GDM1 (cell line): ENCODE data around the gene REXO4.
A peak's percentile ranks its signal among the peaks of the same experiment; 100 is the strongest.
"Not testable (repeated sequence)": the region's sequence is repeated elsewhere in the genome, so short reads cannot be mapped to it uniquely, and the experiment has no call there.

Experiments
- DNase-seq: peaks from one replicate; lab custom pipeline; 2025; lab: John Stamatoyannopoulos, UW

REXO4 gene

DNA sequence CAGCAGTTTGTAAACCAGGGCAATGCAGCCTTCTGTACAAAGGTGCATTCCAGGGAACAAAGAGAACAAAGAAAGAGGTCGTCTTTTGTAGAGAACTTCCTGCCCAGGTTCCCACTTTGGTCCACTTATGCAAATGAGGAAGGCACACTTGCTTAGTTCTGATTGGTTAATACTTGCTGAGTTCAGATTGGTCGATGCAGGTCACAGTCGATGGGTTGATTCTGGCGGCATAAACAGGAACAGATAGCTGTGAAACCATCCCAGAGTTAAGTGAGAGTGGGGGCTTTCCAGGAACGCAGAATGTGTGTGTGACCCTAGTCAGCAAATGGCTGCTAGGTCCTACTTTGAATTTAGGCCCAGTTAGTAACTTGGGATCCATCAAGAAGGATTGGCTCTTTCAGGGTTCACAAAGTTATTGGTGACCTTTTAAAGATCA is 2.6 kb upstream of the REXO4 start:
- no peak for DNase-seq

DNA sequence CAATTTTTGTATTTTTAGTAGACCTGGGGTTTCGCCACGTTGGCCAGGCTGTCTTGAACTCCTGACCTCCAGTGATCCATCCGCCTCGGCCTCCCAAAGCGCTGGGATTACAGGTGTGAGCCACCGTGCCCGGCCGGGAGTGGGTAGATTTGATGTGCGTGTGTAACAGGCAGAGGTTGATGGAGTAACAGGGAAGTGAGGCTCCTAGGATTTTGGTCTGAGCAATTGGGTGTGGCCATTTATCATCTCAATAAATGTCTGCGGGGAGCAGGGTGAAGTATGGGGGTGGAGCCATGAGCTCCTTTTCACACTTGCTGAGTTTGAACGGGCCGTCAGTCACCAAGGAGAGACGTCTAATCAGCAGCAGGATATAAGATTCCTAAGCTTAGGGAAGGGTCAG is 1.2 kb upstream of the REXO4 start:
- no peak for DNase-seq

DNA sequence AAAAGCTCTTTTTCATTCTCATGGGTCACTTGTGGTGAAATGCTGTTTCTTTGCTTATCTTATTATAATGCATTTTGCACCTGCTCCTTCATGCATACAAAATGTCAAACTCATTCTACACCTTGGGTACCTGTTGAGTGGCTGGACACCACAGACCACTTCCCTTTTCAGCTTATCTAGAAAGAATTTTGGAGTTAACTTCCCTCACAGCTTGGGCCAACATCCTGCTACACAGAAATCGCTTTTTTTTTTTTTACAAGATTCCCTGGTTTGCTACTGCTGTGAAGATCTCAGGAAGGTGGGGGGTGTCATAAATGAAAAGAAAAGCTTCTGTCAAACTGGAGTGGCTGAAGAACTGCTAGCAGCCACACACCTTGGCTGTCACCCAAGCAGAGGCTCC is 2.6 kb downstream of the REXO4 start:
- DNase-seq: no peak

DNA sequence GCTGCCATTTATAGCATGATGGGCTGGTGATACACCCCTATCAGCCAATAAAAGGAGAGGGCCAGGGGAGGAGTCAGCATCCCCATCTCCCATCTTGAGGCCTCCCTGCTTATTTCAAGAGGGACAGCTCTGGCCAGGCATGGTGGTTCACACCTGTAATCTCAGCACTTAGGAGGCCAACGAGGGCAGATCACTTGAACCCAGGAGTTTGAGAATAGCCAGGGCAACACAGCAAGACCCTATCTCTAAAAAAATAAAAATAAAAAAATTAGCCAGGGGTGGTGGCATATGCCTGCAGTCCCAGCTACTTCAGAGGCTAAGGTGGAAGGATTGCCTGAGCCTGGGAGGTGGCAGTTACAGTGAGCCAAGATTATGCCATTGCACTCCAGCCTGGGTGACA is 9.8 kb downstream of the REXO4 start:
- DNase-seq: no peak

DNA sequence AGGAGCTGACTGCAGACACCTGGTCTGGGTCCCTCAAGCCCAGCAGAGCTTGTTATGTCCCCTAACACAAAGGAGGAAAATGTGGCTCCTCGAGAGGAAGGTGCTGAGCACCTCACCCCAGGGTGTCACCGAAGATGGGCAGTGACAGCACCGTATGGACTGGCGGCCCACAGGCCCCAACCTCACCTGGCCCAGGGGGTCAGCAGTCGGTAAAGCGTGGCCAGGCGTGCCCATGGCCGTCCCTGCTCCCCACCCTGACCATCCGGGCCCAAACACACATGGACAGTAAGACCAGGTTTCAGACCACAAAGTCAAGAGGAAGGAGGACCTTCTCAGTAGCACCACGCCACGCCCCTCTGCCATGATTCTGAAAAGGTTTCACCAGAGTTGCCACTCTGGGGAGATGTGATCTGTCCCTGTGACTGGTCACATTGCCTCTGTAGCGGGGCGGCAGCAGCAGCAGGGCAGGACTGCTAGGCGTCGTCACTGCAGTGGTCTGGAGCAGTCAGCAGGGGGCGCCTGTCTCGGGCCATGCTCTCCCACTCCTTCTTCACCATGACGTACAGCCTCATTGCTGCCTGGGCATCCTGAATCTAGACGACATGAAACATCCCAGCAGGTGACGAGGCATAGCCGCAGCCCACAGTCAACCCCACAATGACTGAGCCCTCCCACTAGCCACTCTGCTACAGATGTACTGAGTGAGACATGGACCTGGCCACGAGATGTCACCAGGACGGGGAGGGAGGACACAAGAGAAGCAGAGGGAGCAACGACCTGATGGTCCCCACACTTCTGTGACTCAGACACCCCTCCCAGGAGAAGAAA is 11.1 kb downstream of the REXO4 start:
- peak; percentile 60 for DNase-seq

DNA sequence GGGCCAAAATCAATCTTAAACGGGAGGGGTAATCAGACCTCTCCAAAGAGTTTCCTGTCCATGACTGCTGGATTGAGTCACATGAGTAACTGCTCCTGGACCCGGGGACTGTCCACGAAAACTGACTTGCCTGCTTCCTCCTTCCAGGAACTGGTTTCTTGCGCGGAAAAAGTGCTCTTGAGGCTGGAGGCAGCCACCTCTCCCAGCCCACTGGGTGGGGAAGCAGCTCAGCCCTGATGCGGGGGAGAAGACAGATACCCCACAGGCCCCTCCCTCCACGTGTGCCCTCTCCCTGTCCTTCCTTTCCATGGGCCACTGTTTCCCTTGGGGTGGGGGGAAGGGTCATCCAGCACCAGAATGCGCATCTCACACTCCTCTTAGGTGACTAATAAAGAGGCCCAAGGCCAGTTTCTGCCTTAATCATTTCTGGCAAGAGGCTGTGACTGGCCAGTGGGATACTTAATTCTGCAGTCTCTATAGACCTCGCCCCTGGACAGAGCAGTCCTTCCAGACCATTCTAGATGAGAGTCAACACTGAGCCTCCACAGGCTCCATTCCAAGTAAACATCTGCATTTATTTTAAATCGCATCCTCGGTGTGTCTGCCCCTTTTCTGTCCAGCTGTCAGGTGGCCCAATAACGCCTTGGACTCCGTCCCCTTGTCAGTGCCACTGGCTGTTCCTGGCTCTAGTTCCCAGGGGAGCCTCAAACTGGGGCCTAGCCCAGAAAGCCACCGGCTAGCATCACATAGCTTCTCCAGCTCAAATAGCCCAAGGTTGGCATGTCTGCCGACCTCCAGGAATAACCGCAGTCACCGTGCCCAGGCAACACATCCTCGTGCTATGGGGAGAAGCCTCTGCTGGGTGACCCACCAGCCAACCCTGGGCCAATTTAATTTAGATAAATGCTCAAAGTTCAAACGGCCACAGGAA is 12.0 kb downstream of the REXO4 start:
- no peak for DNase-seq

DNA sequence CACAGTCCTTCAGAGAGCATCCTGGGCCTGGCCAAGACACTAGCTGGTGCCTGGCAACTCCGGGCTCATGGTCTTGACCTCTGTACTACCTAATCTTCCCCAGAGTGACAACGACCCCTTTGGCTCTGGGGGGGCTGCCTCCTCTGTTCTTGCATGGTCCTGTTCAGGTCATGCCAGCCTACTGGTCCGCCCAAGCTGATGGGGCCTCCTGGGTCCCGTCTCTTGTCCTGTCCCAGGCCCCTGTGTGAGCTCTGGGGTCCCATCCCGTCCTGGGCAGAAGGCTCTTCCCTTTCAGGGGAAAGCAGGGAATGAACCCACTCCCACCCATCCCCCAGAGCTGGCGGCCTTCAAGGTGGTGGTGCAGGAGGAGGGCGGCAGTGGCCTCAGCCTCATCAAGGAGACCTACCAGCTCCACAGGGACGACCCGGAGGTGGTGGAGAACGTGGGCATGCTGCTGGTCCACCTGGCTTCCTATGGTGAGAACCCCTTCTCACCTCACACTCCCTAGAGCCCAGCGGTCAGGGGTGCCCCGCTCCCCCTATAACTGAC is 13.3 kb downstream of the REXO4 start:
- DNase-seq: no peak

DNA sequence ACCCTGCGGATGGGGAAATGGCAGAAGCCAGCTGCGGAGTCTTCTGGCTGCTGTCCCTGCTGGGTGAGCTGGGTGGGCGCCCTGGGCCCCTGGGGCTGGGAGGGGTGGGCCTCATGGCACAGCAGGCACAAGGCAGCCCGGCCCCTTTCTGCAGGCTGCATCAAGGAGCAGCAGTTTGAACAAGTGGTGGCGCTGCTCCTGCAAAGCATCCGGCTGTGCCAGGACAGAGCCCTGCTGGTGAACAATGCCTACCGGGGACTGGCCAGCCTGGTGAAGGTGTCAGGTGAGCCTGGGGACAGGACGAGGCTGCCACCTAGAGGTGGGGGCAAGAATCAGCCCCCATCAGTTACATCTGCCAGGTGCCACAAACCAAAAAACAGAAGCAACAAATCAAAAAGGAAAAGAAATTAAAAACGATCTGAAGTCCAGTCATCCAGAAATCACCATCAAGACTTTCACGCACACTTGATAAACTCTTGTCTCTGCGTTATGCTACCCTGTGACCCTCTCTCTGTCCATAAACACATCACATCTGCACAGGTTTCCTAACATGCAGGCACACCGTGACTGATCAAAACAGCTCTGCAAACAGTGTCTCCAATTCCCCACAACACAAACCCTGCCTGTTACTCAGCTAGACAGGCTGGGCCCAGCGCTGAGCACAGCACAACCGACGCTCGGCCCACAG is 13.9 kb downstream of the REXO4 start:
- no peak for DNase-seq

DNA sequence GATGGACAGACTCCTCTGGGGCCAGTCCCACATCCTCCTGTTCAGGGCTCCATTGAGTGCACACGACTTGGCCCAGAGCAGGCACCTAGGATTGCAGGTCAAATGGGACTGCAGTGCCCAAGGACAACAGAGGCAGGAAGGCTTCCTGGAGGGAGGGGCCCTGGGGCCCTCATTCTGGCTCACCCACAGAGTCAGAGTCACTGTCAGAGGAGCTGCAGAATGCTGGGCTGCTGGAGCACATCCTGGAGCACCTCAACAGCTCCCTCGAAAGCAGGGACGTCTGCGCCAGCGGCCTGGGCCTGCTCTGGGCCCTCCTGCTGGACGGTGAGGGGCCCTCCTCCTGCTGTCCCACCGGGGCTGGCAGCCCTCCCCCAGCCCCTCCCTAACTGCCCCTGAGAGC is 15.1 kb downstream of the REXO4 start:
- DNase-seq: no peak

DNA sequence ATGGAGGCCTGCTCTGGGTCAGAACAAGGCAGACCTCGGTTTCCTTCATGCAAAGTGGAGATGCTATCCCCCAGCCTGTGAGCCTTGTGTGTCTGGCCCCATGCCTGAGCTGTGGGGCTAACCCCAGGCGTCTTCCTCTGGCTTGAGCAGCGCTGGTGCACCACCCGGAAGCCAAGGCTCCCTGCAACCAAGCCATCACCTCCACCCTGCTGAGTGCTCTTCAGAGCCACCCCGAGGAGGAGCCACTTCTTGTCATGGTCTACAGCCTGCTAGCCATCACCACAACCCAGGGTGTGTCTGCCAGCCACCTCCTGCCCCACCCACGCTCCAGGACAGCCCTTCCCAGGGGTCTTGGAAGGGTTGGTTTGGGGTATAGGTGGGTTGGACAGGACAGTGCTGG is 16.2 kb downstream of the REXO4 start:
- no peak for DNase-seq

DNA sequence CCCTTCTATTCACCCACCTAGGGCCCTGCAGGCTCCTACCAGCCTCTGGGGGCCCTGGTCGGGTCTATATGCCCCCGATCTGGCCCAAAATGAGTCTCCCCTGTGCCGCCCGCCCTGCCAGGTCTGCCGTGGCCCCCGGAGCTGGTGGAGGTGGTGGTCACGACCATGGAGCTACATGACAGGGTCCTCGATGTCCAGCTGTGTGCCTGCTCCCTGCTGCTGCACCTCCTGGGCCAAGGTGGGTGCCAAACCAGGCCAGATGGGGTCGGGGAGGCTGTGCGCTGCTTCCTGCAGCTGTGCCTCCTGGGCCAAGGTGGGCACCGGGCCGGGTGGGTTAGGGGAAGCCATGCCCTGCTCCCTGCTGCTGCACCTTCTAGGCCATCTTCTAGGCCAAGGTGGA is 17.5 kb downstream of the REXO4 start:
- DNase-seq: no peak

DNA sequence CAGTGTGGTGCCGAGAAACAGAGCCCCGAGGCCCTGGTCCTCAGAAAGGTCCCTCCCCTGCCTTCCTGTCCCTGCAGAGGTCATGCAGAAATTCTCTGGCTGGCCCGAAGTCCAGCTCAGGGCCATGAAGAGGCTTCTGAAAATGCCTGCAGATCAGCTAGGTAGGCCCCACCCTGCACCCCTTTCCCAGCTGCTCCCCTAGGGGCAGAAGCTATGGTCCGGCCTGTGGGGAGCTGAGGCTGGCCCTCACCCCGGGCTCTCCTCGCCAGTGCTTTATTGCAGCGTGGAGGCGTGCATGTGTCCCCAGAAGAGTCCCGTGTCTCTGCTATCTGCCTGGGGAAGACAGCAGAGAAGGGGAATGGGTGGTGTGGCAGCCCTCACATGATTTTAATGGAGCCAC is 19.9 kb downstream of the REXO4 start:
- DNase-seq: no peak

DNA sequence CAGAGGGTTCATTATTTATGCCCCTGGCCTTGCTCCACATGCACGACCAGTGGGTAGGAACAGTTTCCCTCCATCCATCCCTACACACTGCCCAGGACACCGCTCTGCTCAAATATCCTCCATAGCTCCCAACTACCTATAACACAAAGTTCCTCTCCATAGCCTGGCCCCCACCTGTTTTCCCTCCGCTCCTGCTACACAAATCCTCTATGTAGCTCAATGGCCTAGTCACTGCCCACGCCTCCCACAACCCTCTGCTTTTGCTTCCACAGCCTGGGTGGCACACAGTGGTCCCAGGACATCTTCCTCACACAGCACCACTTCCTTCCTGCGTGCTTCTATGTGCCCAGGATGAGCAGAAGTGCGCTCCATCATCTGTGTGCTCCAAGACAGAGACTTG is 20.4 kb downstream of the REXO4 start:
- no peak for DNase-seq

DNA sequence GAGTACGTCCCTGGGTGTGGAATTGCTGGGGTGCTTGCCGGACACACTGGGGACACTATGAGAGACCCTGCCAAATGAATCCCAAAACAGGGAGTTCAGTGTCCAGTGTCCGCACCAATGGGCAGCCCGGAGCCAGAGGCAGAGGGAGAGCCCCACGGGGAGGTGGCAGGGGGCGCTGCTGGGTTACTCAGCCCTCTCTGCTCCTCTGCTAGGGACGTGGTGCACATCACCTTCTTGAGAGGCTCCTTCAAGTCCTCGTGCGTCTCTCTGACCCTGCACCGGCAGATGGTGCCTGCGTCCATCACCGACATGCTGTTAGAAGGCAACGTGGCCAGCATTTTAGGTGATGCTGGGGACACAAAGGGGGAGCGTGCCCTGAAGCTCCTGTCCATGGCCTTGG is 20.9 kb downstream of the REXO4 start:
- DNase-seq: no peak

DNA sequence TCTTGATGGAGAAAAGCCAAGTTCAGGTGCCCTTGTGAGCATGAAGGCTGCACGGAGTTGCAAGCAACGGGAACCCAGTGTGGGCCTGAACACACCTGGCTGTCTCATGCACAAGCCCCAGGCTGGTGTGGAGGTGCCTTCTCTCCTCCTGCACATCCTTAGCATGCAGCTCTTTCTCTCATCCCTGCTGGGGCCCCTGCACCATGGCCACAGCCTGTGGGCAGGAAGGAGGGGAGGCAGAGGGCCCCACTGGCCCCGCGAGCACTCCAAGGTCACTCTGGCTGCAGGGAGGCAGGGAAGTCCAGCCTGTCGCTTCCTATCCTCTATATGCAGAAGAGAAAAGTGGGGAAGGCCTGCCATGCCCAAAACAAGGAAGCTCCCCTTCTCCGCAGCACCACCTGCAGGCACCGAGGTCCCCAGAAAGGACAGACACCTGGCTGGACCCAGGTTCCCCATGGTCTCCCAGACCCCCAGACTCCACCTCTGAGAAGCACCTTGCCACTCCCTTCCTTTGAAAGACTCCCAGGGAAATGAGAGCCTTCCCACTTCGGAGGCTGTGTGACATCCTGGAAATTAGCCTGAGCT is 23.0 kb downstream of the REXO4 start:
- no peak for DNase-seq

DNA sequence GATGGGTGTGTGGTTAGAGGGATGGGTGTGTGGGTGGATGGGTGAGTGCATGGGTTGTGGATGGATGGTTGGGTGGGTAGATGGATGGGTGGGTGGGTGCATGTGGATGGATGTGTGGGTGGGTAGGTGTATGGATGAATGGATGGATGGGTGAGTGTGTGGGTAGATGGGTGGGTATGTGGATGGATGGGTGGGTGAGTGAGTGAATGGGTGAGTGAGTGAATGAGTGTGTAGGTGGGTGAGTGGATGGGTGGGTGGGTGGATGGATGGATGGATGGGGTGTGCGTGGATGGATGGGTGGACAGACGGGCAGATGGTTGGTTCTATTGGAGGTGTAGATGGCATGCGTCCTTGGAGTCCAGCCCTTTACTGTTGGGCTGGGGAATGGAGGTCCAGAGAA is 24.4 kb downstream of the REXO4 start:
- no peak for DNase-seq

DNA sequence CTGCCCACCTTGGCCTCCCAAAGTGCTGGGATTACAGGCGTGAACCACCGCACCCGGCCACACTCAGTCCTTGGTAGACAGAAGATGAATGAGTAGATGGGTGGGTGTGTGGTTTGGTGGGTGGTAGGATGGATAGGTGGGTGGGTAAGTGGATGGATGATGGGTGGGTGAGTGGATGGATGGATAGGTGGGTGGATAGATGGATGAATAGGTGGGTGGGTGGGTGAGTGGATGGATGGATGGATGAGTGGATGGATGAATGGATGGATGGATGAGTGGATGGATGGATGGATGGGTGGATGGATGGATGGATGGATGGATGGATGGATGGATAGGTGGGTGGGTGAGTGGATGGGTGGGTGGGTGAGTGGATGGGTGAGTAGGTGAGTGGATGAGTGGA is 25.5 kb downstream of the REXO4 start:
- not testable (repeated sequence) for DNase-seq

DNA sequence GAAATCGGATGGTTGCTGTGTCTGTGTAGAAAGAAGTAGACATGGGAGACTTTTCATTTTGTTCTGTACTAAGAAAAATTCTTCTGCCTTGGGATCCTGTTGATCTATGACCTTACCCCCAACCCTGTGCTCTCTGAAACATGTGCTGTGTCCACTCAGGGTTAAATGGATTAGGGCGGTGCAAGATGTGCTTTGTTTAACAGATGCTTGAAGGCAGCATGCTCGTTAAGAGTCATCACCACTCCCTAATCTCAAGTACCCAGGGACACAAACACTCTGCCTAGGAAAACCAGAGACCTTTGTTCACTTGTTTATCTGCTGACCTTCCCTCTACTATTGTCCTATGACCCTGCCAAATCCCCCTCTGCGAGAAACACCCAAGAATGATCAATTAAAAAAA is 26.4 kb downstream of the REXO4 start:
- DNase-seq: not testable (repeated sequence)

DNA sequence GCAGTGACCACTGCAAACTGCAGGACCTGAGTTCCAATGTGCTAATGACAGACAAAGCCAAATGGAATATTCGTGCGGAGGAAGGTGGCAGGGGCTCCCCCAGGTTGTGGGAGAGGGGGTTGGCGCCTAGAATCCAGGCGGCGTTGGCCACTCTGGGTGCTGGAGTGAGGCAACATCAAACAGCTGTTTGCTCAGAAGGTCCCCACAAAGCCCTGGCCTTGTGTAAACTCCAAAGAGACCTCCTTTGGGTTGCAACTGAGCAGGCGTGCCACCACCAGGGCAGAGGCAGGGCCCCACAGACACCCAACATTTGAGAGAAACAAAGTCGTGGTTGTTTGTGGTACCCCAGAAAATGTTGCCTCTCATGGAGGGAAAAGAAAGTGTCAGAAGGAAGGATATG is 27.1 kb downstream of the REXO4 start:
- DNase-seq: no peak

DNA sequence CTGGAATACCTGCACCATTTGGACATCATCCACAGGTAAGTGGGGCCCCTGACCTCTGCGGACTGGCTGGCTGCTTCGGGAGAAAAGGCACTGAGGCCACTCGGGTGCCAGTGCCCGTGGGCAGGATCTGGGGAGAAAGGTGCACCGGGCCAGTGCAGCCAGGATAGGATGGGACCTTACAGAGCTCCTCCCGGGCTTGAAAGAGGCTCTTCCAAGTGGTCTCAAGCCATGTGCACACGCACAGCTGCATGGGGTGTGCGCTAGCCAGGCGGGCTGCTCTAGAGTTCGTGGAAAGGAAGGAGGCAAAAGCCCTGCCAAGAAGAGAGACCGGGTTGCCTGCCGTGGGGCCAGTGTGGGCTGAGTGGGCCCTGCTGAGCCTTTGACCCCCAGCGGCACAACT is 28.2 kb downstream of the REXO4 start:
- DNase-seq: no peak

DNA sequence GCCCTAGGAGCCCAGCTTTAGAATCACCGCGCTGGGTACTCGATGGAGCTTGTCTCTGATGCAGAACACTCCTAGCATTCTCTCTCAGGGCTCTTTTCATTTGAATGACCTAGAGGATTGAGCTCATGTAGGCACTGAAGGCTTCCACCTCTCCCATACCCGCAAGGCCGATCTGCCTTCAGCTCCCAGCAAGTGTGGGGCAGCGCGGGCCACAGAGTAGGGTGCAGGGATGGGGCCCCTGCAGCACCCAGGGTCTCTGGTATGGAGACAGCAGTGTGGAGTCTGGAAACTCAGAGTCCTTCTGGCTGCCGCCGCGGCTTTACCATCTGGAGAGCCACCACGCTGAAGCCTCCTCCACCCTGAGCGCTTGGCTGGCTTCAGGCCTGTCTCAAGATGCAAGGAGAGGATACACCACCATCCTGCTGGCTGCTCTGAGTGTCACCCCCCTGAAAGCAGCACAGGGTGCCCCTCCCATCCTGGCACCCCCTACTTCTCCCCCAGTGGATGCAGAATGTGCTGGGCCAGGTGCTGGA is 28.7 kb downstream of the REXO4 start:
- DNase-seq: no peak

DNA sequence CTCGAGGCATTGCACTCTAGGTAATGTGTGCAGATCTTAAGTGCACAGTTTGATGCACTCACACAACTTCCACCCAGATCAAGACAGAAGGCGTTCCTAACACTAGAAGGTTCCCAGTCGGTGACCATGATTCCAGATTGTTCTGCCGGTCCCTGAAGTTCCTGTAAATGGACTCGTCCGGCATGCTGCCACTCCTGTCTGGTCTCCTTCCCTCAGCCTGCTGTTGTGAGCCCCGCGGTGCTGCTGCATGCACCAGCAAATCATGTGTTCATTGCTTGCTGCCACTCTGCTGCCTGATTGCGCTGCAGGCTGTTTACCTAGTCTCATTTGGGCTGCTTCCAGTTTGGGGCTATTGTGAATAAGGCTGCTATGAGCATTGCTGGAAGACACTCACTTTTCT is 30.1 kb downstream of the REXO4 start:
- DNase-seq: no peak
